Fibroblast of skin of scalp (primary cell): ENCODE results near the gene TMEM164.

Experiments
- DNase-seq: peaks from one replicate; pipeline ENCODE4 v3.0.0-alpha.2; 2013

The TMEM164 gene

GRCh38 chrX:110081320-110081719, 78.4 kb downstream of the TMEM164 start:
- no peak for DNase-seq

GRCh38 chrX:110081740-110082139, 78.8 kb downstream of the TMEM164 start:
- peak; percentile 22 for DNase-seq

- peak; percentile 59 for DNase-seq
These were observed 79.2 kb downstream of the TMEM164 start for GRCh38 chrX:110082161-110082560.

GRCh38 chrX:110086162-110086915, 83.4 kb downstream of the TMEM164 start:
- peak; percentile 39 for DNase-seq

- peak; percentile 88 for DNase-seq
These were observed 84.1 kb downstream of the TMEM164 start for GRCh38 chrX:110086916-110087484.

- peak; percentile 92 for DNase-seq
These were observed 84.8 kb downstream of the TMEM164 start for GRCh38 chrX:110087485-110088356.

GRCh38 chrX:110089656-110090403, 86.9 kb downstream of the TMEM164 start:
- DNase-seq = no peak

- DNase-seq = no peak
These were observed 95.0 kb downstream of the TMEM164 start for GRCh38 chrX:110097920-110098319.

- no peak for DNase-seq
These were observed 100.4 kb downstream of the TMEM164 start for GRCh38 chrX:110103344-110103743.

- DNase-seq = no peak
These were observed 101.2 kb downstream of the TMEM164 start for GRCh38 chrX:110104078-110104477.

GRCh38 chrX:110108381-110108821, 105.5 kb downstream of the TMEM164 start:
- peak; percentile 21 for DNase-seq

GRCh38 chrX:110114260-110114776, 111.4 kb downstream of the TMEM164 start:
- DNase-seq = no peak

- no peak for DNase-seq
These were observed 113.4 kb downstream of the TMEM164 start for GRCh38 chrX:110116066-110116980.

GRCh38 chrX:110118530-110118929, 115.6 kb downstream of the TMEM164 start:
- DNase-seq = no peak

- no peak for DNase-seq
These were observed 116.6 kb downstream of the TMEM164 start for GRCh38 chrX:110119480-110119879.

- DNase-seq = no peak
These were observed 117.1 kb downstream of the TMEM164 start for GRCh38 chrX:110120025-110120424.

- DNase-seq = no peak
These were observed 120.4 kb downstream of the TMEM164 start for GRCh38 chrX:110123331-110123782.

- peak; percentile 5 for DNase-seq
These were observed 122.7 kb downstream of the TMEM164 start for GRCh38 chrX:110125446-110126162.

- DNase-seq = no peak
These were observed 128.1 kb downstream of the TMEM164 start for GRCh38 chrX:110131031-110131430.

GRCh38 chrX:110132450-110133114, 129.7 kb downstream of the TMEM164 start:
- DNase-seq = no peak
